A549 treated with dexamethasone at 1 μM for 4 hours (cell line): ENCODE data around the gene ARHGEF37. TPM values are rescaled to one million over a fixed set of nuclear protein-coding genes. Genes with fewer than 3 reads are reported as not detected.

Experiments
- total RNA-seq: library from RNA; stranded (reverse); fragments of 200-300 nt; extraction: Qiagen RNA extraction; gene quantifications from 5 replicates; pipeline ENCODE4 v1.2.3, GENCODE V29; 2022

The ARHGEF37 gene
- 2.1 to 2.7 TPM (median 2.5 TPM) in 5 replicates for total RNA-seq

GRCh38 chr5:149581192-149581861, at the start of gene ARHGEF37:
Gene ARHGEF37 (plus strand): TSS chr5:149581498. CDS start chr5:149597770, 16,272 bp downstream.

GRCh38 chr5:149551227-149552037, 29.9 kb upstream of the ARHGEF37 start, which contains the start of gene CSNK1A1:
Gene CSNK1A1 (minus strand): TSS chr5:149551439. CDS start chr5:149550964, 475 bp downstream.

Other genes starting within 250 kb of the ARHGEF37 start
- 8.4 to 10.1 TPM (median 8.6 TPM) in 5 replicates for gene GRPEL2, start 236.0 kb upstream of the ARHGEF37 start, total RNA-seq
- 2.2 to 3.2 TPM (median 3.0 TPM) in 5 replicates for gene PCYOX1L, start 223.5 kb upstream of the ARHGEF37 start, total RNA-seq
- gene IL17B, start 202.2 kb upstream of the ARHGEF37 start, total RNA-seq, result not detected in 5 replicates
- 140 to 177 TPM (median 171 TPM) in 5 replicates for gene CSNK1A1, start 30.1 kb upstream of the ARHGEF37 start, total RNA-seq
- 6.4 to 10.3 TPM (median 8.5 TPM) in 5 replicates for gene PPARGC1B, start 148.8 kb downstream of the ARHGEF37 start, total RNA-seq